Esophagus (tissue), 2 donors: ENCODE data around the gene C6orf62. TPM values are rescaled to one million over a fixed set of nuclear protein-coding genes. Genes with fewer than 3 reads are reported as not detected.

Experiments
- polyA plus RNA-seq, 2 donors: library from polyadenylated mRNA; stranded (reverse); fragments of 200-250 nt; gene quantifications; one replicate each; pipeline ENCODE4 v1.2.3, GENCODE V29; 2013
- donor health status: healthy with polysubstance abuse.
- donor health status: Bipolar disorder and iron deficiency.

C6orf62 gene
- polyA plus RNA-seq, 2 donors = 37.4 to 40.2 TPM

Other genes with a start within 250 kb of the C6orf62 start
- under 1 TPM; 0.16 to 0.29 TPM for gene GPLD1, start 229.6 kb downstream of the C6orf62 start, polyA plus RNA-seq
- gene ALDH5A1, start 224.2 kb downstream of the C6orf62 start, polyA plus RNA-seq = 1 to 10 TPM; 2.2 to 3.6 TPM
- gene KIAA0319, start 73.0 kb downstream of the C6orf62 start, polyA plus RNA-seq = under 1 TPM in 1 of 2 donors, not detected in 1; 0.01 TPM
- gene TDP2, start 52.3 kb downstream of the C6orf62 start, polyA plus RNA-seq = 10 to 100 TPM; 13.9 to 14.2 TPM
- gene ACOT13, start 52.1 kb downstream of the C6orf62 start, polyA plus RNA-seq = 10 to 100 TPM in 1 of 2 donors, 1 to 10 TPM in 1; 8.7 to 21.8 TPM
- gene GMNN, start 55.8 kb upstream of the C6orf62 start, polyA plus RNA-seq = 10 to 100 TPM; 10.4 to 18.8 TPM
- gene ARMH2, start 79.8 kb upstream of the C6orf62 start, polyA plus RNA-seq = not detected
- under 1 TPM; 0.41 to 0.61 TPM for gene RIPOR2, start 216.8 kb upstream of the C6orf62 start, polyA plus RNA-seq